HepG2 (cell line): ENCODE measurements around the gene ASIC2. TPM values are rescaled to one million over a fixed set of nuclear protein-coding genes. Genes with fewer than 3 reads are reported as not detected.

ENCODE experiments used
- ATAC-seq: fragments of 200-7000 bp; cut with Tn5 transposase; 3 replicates; pipeline ENCODE4 v1.9.1; 2020; ENCODE audit warnings: mild to moderate bottlenecking, moderate library complexity
- BruUV-seq: library from RNA; stranded (reverse); fragments of 400-500 nt; replicated peaks from 2 replicates; lab custom pipeline; 2021; lab: Mats Ljungman, UMichigan
- CTCF ChIA-PET: fragments of 300-600 bp; formaldehyde crosslinking; extraction: SDS; loops from one replicate; lab custom pipeline; 2021; ENCODE audit warnings: low total read pairs, inconsistent platforms, low intra/inter-chr PET ratio; lab: Yijun Ruan, JAX
- POLR2A ChIA-PET: fragments of 350-600 bp; sonication (Branson Sonifier 250); formaldehyde crosslinking; loops from one replicate; lab custom pipeline; 2020; ENCODE audit warnings: antibody characterized with exemption, inconsistent platforms; lab: Yijun Ruan, JAX
- DNase-seq: peaks from one replicate; pipeline ENCODE4 v3.0.0-alpha.2; 2015; ENCODE audit warnings: low spot score
- FAIRE-seq: peaks from 3 replicates; lab custom pipeline; 2011; peaks lifted over from hg19 to GRCh38; lab: Jason Lieb, UNC
- H2AFZ ChIP-seq: one replicate; pipeline ENCODE4 v1.6.1; 2011; ENCODE audit warnings: low read length, inconsistent platforms
- H3K27ac ChIP-seq: fragments of 300-600 bp; 3 replicates; pipeline ENCODE4 v1.8.0; 2011; ENCODE audit warnings: mixed run types, mild to moderate bottlenecking, mixed read lengths, low read length, inconsistent platforms; ENCODE audit not compliant: insufficient read depth; ENCODE audit errors: extremely low read length
- H3K27me3 ChIP-seq, 2 experiments: fragments of 200-600 bp in 1 of 2; 2 replicates in 1 of 2; 3 replicates in 1 of 2; pipeline versions ENCODE4 v1.6.0 to v1.8.0; 2011; ENCODE audit warnings: low read length in 2 of 2, mild to moderate bottlenecking in 2 of 2, moderate library complexity in 2 of 2, inconsistent platforms in 1 of 2; ENCODE audit not compliant: insufficient read depth in 2 of 2, control insufficient read depth in 1 of 2
- H3K36me3 ChIP-seq, 2 experiments: fragments of 200-600 bp in 1 of 2; replicated peaks in 1 of 2; 2 replicates in 1 of 2; 3 replicates in 1 of 2; pipeline versions ENCODE4 v1.5.1 to v1.8.0; 2011; ENCODE audit warnings: low read length in 2 of 2, inconsistent platforms in 1 of 2; ENCODE audit not compliant: insufficient read depth in 2 of 2, control insufficient read depth in 1 of 2
- H3K4me1 ChIP-seq: 2 replicates; pipeline ENCODE4 v1.5.1; 2012; ENCODE audit warnings: low read length, inconsistent platforms; ENCODE audit not compliant: insufficient read depth
- H3K4me2 ChIP-seq: 2 replicates; pipeline ENCODE4 v1.6.0; 2011; ENCODE audit warnings: low read depth, low read length, inconsistent platforms
- H3K4me3 ChIP-seq, 3 experiments: fragments of 200-600 bp in 1 of 3; sonication (generic), shearing (Covaris generic) in 1 of 3; replicated peaks in 1 of 3; 2 replicates each; pipeline ENCODE4 v1.5.1; 2011 to 2016; ENCODE audit warnings: low read length in 3 of 3, inconsistent platforms in 2 of 3, low read depth in 2 of 3, mild to moderate bottlenecking in 2 of 3, control low read depth in 1 of 3, mixed read lengths in 1 of 3; ENCODE audit not compliant: insufficient read depth in 1 of 3
- H3K79me2 ChIP-seq: one replicate; pipeline ENCODE4 v1.6.1; 2011; ENCODE audit warnings: low read length, inconsistent platforms; ENCODE audit not compliant: insufficient read depth
- H3K9ac ChIP-seq: 2 replicates; pipeline ENCODE4 v1.6.0; 2011; ENCODE audit warnings: mild to moderate bottlenecking, low read depth, low read length, inconsistent platforms; ENCODE audit not compliant: insufficient read depth
- H3K9me3 ChIP-seq: 2 replicates; pipeline ENCODE4 v1.5.1; 2012; ENCODE audit warnings: mild to moderate bottlenecking, low read length
- H4K20me1 ChIP-seq: 2 replicates; pipeline ENCODE4 v1.6.0; 2011; ENCODE audit warnings: inconsistent platforms, mild to moderate bottlenecking, low read length, moderate library complexity; ENCODE audit not compliant: insufficient read depth
- ELK4 ChIP-seq: sonication (generic); formaldehyde crosslinking; IDR thresholded peaks from 2 replicates; pipeline ENCODE4 v1.9.0; 2021; ENCODE audit warnings: missing genetic modification reagents, borderline replicate concordance
- GZF1 ChIP-seq: sonication (generic); formaldehyde crosslinking; IDR thresholded peaks from 2 replicates; pipeline ENCODE4 v1.5.1; 2020; ENCODE audit warnings: mild to moderate bottlenecking, missing genetic modification reagents
- HNRNPUL1 ChIP-seq: fragments of 200-400 bp; formaldehyde crosslinking; IDR thresholded peaks from 2 replicates; pipeline ENCODE4 v1.6.1; 2017; ENCODE audit warnings: low read depth, mild to moderate bottlenecking, low read length, moderate library complexity
- NFIB ChIP-seq: sonication (generic); formaldehyde crosslinking; IDR thresholded peaks from 2 replicates; pipeline ENCODE4 v1.9.0; 2021; ENCODE audit warnings: missing genetic modification reagents, mild to moderate bottlenecking, borderline replicate concordance
- NFIC ChIP-seq: IDR thresholded peaks from 2 replicates; pipeline ENCODE4 v1.6.1; 2012; ENCODE audit warnings: mild to moderate bottlenecking, low read length, inconsistent platforms
- NFRKB ChIP-seq: fragments of 450-650 bp; IDR thresholded peaks from 2 replicates; pipeline ENCODE4 v1.6.1; 2017
- PREB ChIP-seq: sonication (generic); formaldehyde crosslinking; IDR thresholded peaks from 2 replicates; pipeline ENCODE4 v1.4.0; 2020; ENCODE audit warnings: missing genetic modification reagents
- RBFOX2 ChIP-seq: fragments of 200-400 bp; formaldehyde crosslinking; IDR thresholded peaks from 2 replicates; pipeline ENCODE4 v1.6.1; 2017; ENCODE audit warnings: low read depth, mild to moderate bottlenecking, low read length
- SIN3B ChIP-seq: fragments of 150-350 bp; IDR thresholded peaks from 2 replicates; pipeline ENCODE4 v1.6.1; 2014; ENCODE audit warnings: low read length
- TBX2 ChIP-seq: sonication (generic); formaldehyde crosslinking; IDR thresholded peaks from 2 replicates; pipeline ENCODE4 v1.5.0; 2020; ENCODE audit warnings: missing genetic modification reagents, mild to moderate bottlenecking, borderline replicate concordance
- TFE3 ChIP-seq: IDR thresholded peaks from 2 replicates; pipeline ENCODE4 v1.6.1; 2016
- THYN1 ChIP-seq: sonication (generic); formaldehyde crosslinking; IDR thresholded peaks from 2 replicates; pipeline ENCODE4 v1.8.1; 2023; ENCODE audit warnings: low read depth, mild to moderate bottlenecking, moderate library complexity, missing genetic modification reagents, borderline replicate concordance
- ZKSCAN5 ChIP-seq: sonication (generic); formaldehyde crosslinking; IDR thresholded peaks from 2 replicates; pipeline ENCODE4 v1.5.1; 2020; ENCODE audit warnings: mild to moderate bottlenecking, missing genetic modification reagents
- ZNF160 ChIP-seq: sonication (generic); formaldehyde crosslinking; IDR thresholded peaks from 2 replicates; pipeline ENCODE4 v1.8.0; 2022; ENCODE audit warnings: mild to moderate bottlenecking, inconsistent platforms, missing genetic modification reagents
- ZNF280B ChIP-seq: sonication (generic); formaldehyde crosslinking; IDR thresholded peaks from 2 replicates; pipeline ENCODE4 v1.5.0; 2020; ENCODE audit warnings: missing genetic modification reagents, mild to moderate bottlenecking, borderline replicate concordance
- ZNF329 ChIP-seq: sonication (generic); formaldehyde crosslinking; IDR thresholded peaks from 2 replicates; pipeline ENCODE4 v1.9.0; 2021; ENCODE audit warnings: low read depth, mild to moderate bottlenecking, missing genetic modification reagents
- ZNF44 ChIP-seq: sonication (generic); formaldehyde crosslinking; IDR thresholded peaks from 2 replicates; pipeline ENCODE4 v1.5.1; 2020; ENCODE audit warnings: mild to moderate bottlenecking, missing genetic modification reagents
- ZNF576 ChIP-seq: sonication (generic); formaldehyde crosslinking; IDR thresholded peaks from 2 replicates; pipeline ENCODE4 v1.4.0; 2020; ENCODE audit warnings: mild to moderate bottlenecking, missing genetic modification reagents
- WGBS: methylation state at CpG from one replicate; pipeline ENCODE4 v1.1.6; 2017; ENCODE audit warnings: low lambda C conversion rate; 5-methylcytosine and 5-hydroxymethylcytosine counted together
- in situ Hi-C: cut with HindIII; loops from 2 replicates; pipeline ENCODE4 v1.10.0; 2017; ENCODE audit warnings: low pct_unique_long_range_greater_than_20kb; ENCODE audit not compliant: extremely low pct_ligation_motif_present
- intact Hi-C: fragments of 100-400 bp; cut with micrococcal nuclease; formaldehyde crosslinking; loops from one replicate; pipeline ENCODE4 v1.10.0; 2022; ENCODE audit not compliant: unreplicated experiment
- polyA plus RNA-seq, 8 experiments: library from polyadenylated mRNA; depleted of rRNA in 3 of 8; stranded (reverse) in 7 of 8; unstranded in 1 of 8; fragments of >200 nt; fragmentation: Illumina TruSeq in 4 of 8; extraction: Trizol in 4 of 8; gene quantifications; 2 replicates each; pipeline versions ENCODE4 v1.2.1 to v1.2.3, GENCODE V29; 2011 to 2016; ENCODE audit warnings: low read depth in 4 of 8, missing spikeins in 1 of 8, mixed read lengths in 1 of 8; ENCODE audit not compliant: insufficient read depth in 1 of 8
- total RNA-seq, 5 experiments: library from RNA; depleted of rRNA; stranded (reverse); fragments of >200 nt; fragmentation: Illumina TruSeq; extraction: Trizol; gene quantifications; 2 replicates each; pipeline ENCODE4 v1.2.3, GENCODE V29; 2016; ENCODE audit warnings: low read depth in 1 of 5

The ASIC2 gene
- total and polyA plus RNA-seq, 2 of the 13 experiments (the other 11 are each of a cell fraction or from before 2014, with no cell fraction given): not detected

GRCh38 chr17:33015716-33016346 is 277.3 kb downstream of the ASIC2 start:
- Histone ChIP-seq H3K4me2 (no peak overlapping the region), H3K4me3 (no peak overlapping the region), H3K9me3 (no peaks in the 10 kb centered on the region), H3K36me3 (no peaks in the 10 kb centered on the region), H3K4me1 (peaks cover 9% of the 10 kb centered on the region; the same call in 1 of the 2 replicates), H2AFZ (no peak overlapping the region), H4K20me1 (no peaks in the 10 kb centered on the region), H3K27me3 (peaks cover 3 to 39% of the 10 kb centered on the region in 2 experiments), H3K79me2 (no peaks in the 10 kb centered on the region), H3K9ac (no peak overlapping the region), H3K27ac (no peak overlapping the region)
- intact Hi-C loops: no loop called here
- no peak for DNase-seq
- WGBS: 10% methylated on average over 3 of the region's 9 CpGs
- CTCF ChIA-PET: no interaction called here
- POLR2A ChIA-PET: no interaction called here
- no peak for FAIRE-seq
- in situ Hi-C loops: no loop called here
- no TSS peak for BruUV-seq
- no peak for ATAC-seq
- TF ChIP-seq ELK4 (CRISPR knock-in tag) (no peak), THYN1 (no peak), HNRNPUL1 (no peak), ZNF160 (CRISPR knock-in tag) (no peak), PREB (CRISPR knock-in tag) (no peak), ZNF329 (CRISPR knock-in tag) (no peak), SIN3B (no peak), NFIB (no peak), ZKSCAN5 (CRISPR knock-in tag) (no peak), TBX2 (CRISPR knock-in tag) (no peak), RBFOX2 (no peak), GZF1 (no peak), NFIC (no peak), ZNF280B (CRISPR knock-in tag) (no peak), ZNF576 (no peak), ZNF44 (no peak), TFE3 (CRISPR knock-in tag) (no peak), NFRKB (no peak)
